Eye (tissue), 1 donor: ENCODE data around the gene TSC22D1.
"Not testable (repeated sequence)": the region's sequence is repeated elsewhere in the genome, so short reads cannot be mapped to it uniquely, and the experiment has no call there.

Experiments used
- DNase-seq: peaks from one replicate; pipeline ENCODE4 v3.0.0-alpha.2; 2015

Gene TSC22D1

DNA sequence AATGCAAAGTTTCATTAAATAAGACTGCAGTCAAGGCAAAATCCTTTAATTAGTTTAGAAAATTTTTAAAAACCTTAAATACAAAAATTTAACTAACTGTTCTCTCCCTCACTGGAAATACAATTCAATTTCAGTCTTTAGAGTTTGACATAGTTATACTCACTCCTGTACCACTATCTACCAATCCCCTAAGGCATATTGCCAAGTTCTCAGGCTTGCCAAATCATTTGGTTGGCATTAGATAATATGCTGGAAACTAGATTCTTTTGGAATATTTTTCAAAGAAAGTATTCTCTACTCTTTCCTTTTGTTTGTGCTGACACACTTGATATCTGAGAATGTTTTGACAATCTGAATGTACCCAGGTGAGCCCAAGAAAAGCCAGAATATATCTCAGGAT, 77.2 kb downstream of the TSC22D1 start:
- no peak for DNase-seq

DNA sequence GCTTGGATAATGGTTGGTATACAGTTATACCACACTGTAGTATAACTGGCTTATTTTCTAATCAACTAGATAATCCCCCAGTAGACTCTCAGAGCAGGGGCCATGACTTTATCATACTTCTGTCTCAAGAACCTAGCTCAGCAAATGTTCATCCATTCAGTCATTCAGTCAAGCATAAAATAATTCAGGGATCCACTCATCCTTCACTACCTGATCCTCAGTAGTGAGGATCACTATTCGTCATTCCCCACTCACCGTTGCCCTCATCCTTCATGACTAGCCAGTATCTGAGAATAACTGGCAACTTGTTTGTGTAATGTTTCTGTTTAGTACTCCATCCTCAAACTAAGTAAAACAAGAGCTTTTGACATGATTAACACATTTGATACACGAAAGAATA, 77.6 kb downstream of the TSC22D1 start:
- no peak for DNase-seq

DNA sequence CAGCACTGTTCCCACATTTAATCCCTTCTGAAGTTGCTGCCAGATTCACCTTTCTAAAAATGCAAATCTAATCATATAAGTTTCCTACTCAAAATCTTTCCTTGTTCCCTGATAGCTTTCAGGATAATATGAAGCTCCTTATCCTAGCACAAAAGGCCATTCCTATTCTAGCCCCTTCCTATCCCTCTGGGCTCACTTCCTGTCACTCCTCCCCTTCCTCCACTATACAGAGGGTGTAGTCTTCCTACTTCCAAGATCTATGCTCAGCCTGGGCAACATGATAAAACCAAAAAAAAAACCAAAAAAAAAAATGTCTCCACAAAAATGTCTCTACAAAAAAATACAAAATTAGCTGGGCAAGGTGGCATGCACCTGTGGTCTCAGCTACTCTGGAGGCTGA, 78.3 kb downstream of the TSC22D1 start:
- DNase-seq: no peak

DNA sequence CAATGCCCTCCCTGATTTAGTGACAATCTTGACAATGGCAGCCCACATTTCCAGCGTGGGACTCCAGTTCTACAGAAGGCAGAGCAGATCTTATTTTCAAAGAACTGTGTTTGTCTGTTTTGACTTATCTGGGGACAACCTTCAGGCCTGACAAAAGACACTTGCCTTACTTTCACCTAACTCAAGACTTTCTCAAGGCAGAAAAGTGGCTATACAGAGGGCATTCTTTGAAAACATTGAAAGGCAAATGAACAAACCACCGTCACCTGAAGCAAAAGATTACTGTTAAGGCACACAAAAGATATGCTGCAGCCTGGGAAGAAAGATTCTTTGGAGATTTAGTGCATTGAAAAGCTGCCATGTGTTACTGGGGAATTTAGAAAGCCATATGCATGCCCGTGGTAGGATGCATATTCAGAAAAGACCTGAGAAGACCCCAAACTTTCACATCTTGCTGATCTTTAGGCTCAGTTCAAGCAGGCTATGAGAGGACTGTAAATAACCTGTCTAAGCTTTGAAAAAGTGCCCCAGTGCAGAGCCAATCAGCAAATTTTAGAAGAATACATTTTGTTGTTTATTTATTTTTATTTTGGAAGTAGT, 82.8 kb downstream of the TSC22D1 start:
- no peak for DNase-seq

DNA sequence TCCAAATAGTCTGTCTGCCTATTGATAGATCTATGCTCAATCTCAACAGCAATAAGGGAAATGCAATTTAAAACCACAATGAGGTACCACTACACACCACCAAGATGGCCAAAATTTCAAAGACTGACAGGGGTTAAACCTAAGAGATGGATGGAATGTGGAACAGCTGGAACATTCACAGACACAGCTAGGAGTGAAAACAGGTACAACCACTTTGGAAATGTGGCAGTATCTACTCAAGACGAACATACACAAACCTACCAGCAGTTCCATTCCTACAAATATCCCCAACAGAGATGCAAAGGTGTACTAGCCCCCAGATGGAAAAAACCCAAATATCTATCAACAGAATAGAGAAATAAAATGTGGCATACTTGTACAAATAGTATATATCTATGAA, 86.4 kb downstream of the TSC22D1 start:
- no peak for DNase-seq

DNA sequence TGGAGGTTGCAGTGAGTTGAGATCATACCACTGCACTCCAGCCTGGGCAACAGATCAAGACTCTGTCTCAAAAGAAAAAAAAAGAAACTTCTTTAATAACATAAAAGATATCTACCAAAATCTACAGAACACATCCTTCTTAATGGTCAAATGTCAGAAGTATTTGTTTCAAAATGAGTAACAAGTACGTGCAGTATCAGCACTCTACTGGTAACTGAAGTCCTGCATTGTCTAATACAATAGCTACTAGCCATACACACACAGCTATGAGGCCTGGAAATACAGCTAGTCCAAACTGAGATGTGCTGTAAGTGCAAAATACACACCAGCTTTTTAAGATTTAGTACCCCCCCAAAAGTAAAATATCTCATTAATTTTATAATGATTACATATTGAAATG, 88.1 kb downstream of the TSC22D1 start:
- DNase-seq: no peak

DNA sequence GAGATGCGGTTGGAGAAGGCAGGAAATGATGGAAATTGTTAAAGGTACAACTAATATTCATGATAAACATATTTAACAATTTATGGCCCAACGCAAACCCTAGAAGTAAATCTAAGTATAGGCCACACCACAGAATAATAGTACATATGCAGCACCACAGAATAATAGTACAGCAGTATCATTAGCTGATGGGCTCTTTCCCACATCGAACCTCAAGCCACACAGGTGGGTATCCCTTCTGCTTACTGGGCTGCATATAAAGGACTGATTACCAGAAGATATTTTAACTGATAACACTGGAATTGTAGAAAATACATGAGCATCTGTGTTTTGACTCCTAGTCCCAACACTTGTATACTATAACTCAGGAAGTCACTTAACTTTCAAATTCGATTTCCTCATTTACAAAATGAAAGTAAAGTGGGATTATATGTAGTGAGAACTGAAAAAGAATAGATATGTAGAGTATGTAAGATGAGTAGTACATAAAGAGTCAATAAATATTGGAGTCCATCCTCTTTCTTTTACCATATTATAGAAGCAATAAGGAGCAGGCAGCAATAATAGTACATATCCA, 91.5 kb downstream of the TSC22D1 start:
- no peak for DNase-seq

DNA sequence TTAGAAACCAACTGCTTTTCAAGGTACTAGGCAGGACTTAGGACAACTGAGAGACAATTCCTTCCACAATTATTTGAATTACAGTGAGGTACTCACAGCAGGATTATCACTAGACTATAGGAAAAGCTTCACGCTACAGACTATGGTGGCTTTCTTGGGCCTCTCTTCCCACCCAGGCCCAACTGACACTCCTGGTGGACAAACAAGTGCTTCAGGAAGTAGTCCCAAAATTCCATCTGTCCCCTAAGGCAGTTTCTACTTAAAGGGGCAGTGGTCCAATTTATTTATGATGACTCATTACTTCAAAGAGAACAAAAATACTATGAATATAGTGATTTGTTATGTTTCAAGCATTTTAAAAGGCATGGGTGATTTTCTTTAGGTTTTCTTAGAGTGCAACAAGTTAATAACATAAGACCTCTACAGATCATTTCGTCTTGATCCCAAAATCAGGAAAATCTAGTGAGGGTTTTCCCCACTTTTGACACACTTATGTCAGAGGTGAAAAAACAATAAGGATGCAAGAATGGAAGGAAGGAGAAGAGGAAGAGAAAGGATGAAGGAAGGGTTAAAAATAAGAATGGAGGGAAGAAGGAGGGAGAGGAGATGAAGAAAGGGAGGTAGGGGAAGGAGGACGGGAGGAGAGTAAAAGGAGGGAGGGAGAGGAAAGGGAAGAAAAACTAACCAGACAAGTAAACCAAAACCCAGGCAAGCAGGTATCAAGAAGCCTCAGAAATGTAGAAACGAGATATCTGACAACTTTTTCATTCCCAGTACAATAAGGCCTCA, 101.8 kb downstream of the TSC22D1 start:
- DNase-seq: peak; percentile 30

DNA sequence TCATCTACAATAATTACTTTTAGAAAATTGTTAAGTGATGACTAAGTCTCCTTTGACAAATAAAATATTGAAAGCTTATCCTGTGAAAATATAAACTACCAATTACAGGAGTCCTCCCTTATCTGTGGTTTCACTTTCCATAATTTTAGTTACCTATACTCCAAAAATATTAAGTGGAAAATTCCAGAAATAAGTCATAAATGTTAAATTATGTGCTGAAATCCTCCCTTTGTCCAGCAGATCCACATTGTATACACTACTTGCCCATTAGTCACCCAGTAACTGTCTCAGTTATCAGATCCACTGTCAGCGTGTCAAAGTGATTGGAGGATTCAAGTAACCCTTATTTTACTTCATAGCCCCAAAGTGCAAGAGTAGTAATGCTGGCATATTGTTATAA, 104.4 kb downstream of the TSC22D1 start:
- no peak for DNase-seq

DNA sequence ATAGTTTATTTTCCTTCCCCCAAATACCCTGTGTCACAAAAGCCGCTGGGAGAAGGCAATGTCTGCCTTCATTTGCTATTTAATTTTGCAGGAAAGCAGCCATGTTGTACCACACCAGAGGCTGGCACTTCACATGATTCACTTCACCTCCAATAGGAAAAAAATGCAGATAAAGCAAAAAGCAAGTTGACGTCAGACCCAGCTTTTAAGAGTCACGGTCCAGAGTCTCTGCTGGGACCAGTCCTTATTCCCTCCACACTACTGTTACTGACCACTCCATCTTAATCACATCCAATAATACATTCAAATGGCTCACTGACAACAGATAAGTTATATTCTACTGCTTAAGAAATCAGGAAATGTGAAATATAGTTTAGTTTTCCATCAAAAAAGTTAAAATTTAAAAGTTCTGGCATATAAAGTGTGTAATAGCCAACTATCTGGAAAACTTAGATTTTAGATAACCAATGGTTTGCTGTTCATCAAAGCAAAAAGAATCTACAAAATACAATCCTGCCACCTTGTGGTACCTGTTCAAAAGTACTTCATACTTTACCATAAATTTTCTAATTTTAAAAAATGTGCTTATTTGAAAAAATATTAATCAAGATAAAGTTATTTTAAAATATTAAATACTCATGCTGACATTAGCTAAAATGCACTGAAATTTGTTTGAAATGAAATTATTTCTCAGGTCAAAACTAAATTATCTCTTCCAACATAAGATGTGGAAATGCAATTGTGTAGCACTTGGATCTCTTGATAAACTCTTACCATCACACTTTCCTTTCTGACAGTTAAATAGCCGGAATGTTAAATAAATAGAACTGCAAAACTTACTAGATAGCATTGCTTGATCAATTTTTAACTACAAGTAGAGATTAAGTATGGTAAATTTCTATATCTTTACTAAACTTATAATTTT, 105.2 kb downstream of the TSC22D1 start:
- peak; percentile 51 for DNase-seq

DNA sequence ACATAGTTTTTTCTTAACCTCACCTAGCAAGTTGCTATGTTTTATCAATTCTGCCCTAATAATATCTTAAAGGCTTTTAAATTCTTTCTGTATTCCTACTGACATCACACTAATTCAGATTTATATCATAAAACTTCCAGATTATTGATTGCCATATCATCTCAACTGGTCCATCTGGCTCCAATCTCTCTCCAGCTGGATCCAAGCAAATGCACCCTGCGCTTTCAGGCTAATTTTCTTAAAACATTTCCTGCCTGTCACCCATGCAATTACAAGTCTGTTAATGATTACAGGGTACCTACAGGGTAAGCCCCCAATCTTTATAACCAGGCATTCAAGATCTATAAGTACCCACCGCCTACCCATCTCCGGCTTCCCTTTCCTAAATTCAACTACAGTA, 107.3 kb downstream of the TSC22D1 start:
- no peak for DNase-seq

DNA sequence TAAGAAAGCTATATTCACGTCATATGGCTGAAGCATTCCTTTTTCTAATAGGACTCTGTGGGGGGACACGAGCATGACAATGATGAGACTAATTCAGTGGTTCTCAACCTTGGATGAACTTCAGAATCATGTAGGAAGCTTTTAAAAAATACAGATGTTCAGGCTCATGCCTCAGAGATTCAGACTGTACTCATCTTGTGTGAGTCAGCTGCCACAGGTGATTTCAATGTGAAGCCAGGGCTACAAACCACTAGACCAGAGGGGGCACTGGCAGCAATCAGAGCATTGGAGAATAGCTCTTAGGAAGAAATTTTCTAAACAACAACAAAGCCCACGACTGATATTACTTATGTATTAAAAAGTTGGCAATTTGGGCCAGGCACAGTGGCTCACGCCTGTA, 110.8 kb downstream of the TSC22D1 start:
- DNase-seq: no peak

DNA sequence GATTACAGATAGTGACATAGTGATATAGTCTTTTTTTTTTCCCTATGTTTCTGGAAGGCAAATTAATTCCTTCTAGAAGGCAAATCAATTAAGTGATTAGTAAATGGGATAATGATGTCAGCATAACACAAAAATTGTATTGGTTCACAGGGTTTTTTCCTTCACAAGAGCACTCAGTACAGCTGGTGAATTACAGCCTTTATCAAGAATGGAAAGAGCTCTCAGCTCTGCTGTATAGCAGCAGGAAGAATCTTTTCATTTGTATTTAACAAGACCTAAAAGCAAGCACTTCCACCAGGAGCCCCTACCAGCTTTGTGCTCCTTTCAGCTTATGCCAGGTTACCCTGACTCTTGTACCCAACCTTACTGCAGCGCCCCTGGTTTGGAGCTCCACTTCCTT, 111.7 kb downstream of the TSC22D1 start:
- no peak for DNase-seq

DNA sequence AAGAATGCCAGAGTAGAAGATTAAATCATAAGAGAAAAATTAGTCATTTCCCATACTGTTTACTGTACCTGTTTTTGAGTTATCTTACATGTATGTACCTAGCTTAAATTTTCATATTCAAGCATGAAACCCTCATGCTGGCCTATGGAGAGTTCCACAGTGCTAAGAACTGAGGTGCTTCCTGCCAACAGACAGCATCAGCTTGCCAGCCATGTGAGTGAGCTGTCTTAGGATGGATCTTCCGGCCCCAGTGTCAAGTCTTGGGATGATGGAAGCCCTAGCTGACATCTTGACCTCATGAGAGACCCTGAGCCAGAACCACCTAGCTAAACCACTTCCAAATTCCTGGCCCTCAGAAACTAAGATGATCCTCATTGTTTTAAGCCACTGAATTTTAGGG, 112.4 kb downstream of the TSC22D1 start:
- no peak for DNase-seq

DNA sequence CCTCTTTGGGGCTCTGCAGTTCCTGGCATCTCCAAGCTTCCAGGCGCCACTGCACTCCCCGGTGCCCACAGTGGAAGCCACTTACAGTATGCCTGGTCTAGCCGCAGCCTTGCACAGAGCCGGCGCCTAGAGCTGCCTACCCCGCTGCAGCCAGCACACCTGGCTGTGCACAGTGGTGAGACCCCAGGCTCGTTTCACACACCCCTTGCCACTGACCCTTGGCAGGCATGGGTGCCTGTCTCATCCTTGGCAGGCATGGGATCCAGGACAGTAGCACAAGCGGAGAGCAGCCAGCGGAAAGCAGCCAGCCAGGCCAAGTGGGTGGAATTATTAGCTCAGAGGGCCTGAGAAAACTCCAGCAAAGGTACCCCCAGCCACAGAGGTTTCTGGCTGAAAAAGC, 116.5 kb downstream of the TSC22D1 start:
- no peak for DNase-seq

DNA sequence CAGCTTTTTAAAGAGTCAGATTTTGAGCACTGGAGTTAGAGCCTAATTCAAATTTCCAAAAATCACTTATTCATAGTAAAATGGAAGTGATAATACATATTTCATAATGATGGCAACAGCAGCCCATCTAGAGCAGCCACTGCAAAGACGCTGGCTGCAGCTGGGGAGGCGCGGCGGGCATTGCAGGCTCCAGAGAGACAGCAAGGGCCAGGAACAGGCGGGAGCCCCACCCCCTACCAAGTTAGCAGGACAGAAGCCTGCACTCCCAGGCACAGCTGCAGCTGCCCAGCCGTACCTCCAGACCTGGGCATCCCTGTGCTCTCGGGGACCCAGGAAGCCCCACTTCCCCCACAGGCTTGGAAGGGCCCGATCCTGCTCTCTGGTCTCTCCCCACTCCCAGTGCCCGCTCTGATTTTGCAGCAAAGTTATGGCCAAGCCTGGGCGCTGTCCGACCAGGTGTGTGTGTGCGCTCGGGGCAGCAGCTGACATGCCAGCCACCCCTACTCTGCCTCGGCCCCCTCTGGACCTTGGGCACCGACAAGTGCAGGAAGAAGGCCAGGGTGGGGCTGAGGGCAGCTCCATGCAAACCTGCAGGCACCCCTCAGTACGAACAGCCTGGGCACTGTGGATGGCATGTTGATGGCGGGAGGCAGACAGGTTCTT, 117.7 kb downstream of the TSC22D1 start:
- DNase-seq: no peak

DNA sequence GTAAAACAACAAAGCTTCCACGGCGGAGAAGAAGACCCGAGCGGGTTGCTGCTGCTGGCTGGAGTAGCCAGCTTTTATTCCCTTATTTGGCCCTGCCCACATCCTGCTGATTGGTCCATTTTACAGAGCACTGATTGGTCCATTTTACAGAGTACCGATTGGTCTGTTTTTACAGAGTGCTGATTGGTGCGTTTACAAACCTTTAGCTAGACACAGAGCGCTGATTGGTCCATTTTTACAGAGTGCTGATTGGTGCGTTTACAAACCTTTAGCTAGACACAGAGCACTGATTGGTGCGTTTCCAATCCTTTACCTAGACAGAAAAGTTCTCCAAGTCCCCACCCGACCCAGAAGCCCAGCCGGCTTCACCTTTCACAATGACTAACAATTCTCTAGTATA, 119.9 kb downstream of the TSC22D1 start:
- DNase-seq: not testable (repeated sequence)

DNA sequence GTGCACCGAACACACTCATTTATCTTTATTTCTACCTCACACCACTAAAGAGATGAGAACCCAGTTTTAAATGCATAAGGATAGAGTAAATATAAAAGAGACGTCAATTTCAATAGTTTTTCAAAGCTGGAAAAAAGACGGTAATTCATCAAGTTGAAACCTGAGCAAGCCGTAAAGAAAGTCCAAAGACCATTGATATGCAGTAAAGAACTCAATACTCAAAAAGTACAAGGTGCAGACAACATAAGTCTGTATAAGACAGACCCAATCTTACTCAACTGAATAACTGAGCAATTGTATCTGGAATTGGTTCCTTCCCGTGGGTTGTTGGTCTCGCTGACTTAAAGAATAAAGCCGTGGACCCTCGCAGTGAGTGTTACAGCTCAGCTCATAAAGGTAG, 120.4 kb downstream of the TSC22D1 start:
- no peak for DNase-seq

DNA sequence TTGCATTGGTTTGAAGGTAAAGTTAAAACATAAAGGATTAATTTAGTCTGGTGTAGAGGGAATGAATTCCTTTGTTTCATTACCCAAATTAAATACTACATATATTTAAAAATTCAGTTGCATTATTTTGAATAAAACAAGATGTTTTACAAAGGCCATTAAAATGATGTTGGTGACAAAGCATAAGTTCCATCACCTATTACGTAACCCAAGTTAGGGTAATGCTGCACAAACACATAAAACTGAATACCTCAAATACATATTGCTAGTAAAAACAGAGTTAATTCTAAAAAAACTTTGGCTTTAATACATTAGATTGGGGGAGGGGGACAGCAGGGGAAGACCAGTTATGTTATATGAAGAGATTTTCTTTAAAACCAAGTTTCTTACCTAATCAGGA, 122.2 kb downstream of the TSC22D1 start:
- DNase-seq: no peak

DNA sequence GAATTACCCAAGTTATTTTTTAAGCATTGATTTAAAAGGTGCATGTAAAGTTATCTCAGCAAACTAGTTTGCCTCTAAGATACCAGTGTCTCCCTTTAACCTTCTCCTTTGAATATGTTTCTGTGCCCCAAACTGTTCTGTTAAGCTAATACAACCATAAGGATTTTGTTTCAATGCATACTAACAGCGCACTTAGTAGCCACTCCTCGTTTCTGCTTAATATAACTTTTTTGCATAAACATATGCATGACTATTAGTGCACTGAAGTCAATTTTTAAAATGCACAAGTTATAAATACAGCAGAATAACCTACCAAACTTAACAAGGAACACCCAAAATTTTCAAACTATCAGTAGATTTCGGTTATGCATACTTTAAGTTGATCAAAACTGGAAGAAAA, 123.1 kb downstream of the TSC22D1 start:
- no peak for DNase-seq

DNA sequence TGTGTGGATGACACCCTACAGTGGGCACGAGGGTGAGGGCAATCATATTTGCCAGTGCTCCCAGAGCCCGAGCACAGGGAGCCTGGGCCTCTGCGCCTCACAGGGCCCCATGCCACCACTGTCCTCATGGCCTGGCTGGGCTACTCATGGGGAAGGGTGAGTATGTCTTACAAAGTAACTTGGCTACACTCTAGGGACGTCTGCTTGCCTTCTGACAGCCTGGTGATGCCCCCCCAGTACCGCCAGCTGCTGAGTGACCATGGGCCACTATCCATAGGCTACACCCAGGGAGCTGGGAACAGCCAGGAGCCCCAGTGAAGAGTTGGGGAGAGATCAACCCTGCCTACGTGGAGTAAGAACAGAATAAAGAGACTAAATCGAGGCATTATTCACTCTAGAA, 123.7 kb downstream of the TSC22D1 start:
- DNase-seq: no peak

DNA sequence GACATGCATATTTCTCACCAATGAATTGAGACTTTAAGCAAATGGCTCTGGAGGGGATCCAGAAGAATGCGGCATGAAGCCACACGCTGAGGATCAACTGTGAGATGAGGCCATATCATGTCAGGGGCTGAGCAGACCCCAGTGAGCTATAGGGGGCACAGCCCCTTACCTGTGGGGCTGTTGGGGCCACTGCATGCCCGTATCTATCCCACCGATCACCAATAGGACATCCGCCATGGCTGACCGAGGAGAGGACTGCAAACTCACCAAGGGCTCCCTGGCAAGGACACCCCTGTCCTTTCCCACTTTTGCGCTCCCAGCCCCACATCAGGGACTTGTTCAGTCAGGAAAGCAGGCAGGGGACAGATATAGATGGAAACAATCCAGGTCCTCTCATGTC, 124.5 kb downstream of the TSC22D1 start:
- no peak for DNase-seq

DNA sequence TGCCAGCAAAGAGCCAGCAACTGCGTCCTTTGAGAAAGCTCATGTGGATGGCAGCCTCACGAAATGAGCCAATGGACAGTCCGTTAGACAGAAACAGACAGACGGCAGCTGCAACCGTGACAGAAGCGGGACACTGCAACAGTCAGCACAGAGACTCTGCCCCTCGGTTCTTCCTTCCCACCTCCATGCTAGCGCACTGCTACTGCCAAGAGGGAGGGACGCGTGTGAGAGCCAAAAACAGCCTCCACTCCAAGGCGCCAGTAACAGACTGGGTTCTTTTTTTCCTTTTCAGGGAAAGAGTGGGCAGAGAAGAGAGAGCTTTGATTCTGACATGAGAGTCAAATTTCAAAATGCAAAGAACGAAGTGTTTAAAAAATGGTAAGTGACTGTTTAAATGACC, 125.0 kb downstream of the TSC22D1 start:
- DNase-seq: no peak
